ENCODE results near the gene PRKCA.

DNA sequence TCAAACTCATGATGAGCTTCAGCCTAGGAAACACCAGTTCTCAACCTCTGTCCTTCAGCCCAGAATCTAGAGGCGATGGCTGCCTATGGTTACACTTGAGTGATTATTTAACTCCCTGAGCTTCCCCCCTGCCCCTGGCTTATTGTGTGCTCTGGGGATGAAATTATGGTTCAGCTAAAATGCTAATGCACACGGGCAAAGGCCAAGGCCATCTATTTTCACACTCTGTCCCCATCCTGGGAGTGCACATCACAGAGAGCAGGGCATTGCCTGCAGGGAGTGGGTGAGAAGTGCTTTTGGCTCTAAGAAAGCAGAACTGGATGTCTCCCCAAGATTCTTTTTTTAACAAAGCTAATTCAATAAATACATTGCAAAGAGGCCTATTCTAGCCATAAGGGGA is 510.9 kb downstream of the PRKCA start:
- TF ChIP-seq, protein P1, sequence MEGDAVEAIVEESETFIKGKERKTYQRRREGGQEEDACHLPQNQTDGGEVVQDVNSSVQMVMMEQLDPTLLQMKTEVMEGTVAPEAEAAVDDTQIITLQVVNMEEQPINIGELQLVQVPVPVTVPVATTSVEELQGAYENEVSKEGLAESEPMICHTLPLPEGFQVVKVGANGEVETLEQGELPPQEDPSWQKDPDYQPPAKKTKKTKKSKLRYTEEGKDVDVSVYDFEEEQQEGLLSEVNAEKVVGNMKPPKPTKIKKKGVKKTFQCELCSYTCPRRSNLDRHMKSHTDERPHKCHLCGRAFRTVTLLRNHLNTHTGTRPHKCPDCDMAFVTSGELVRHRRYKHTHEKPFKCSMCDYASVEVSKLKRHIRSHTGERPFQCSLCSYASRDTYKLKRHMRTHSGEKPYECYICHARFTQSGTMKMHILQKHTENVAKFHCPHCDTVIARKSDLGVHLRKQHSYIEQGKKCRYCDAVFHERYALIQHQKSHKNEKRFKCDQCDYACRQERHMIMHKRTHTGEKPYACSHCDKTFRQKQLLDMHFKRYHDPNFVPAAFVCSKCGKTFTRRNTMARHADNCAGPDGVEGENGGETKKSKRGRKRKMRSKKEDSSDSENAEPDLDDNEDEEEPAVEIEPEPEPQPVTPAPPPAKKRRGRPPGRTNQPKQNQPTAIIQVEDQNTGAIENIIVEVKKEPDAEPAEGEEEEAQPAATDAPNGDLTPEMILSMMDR (IDR thresholded peaks at IDR 0.05), result no peak
- no peak for TF ChIP-seq POLR2A (IDR thresholded peaks at IDR 0.05)
